Fibroblast of peridontal ligament (primary cell): ENCODE measurements around the gene GRIK3.

Experiments used
- DNase-seq: peaks from one replicate; pipeline ENCODE4 v3.0.0-alpha.2; 2010; ENCODE audit errors: extremely low read depth

GRIK3 gene

DNA sequence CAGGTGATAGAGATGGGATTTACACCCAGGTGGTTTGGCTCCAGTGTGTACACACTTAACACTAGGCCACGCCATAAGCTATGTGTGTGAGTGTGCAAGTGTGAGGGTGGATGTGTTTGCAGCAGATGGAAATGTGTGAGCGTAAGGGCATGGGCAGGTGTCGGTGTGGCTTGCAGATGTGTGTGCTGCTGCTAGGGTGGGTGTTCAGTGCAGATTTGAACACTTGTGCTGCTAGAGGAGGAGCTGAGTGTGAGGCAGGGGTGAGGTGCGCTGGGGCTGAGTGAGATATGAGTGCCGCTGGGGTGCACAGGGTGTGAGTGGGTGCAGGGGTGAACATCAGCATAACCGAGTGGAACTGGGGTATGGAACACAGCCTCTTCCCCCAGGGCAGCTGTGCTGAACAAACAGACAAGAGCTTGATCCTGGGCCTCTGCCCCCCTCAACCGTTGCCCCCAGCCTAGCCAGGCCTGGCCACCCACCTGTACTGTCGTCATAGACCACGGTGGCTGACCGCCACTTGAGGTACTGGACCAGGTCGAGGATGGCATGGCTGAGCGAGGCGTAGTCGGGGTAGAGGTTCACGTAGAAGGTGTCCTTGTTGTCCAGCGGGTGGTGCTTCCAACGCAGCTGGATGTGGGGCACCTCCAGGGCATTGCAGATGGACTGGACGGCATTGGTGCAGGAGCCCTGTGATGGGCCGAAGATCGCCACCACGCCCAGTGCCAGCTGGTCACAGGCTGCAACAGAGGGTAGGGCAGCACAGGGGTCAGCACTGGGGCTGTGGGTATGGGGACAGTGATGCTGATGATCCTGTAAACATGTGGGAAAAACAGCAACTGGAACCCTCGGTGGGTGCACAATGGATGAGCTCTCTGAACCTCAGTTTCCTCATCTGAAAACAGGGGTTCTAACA, 153.9 kb downstream of the GRIK3 start:
- no peak for DNase-seq

DNA sequence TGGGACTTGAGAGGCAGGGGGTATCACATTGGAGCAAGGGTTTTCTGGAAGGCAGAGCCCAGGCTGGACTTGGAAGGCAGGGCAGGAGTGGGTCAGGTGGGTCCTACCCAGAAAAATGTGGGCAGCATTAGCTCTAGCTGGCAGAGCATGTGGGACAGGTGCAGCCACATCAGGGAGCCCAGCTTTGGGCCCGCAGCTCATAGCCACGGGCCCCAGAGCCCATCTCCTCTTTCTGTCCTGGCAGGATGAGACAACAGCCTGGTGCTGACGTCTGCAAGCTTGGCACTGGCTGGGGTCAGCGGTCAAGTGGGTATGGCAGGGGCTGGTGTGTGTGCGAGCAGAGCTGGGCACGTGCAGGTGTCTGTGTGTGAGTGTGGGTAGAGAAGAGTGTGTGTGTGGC, 154.7 kb downstream of the GRIK3 start:
- DNase-seq, result no peak

DNA sequence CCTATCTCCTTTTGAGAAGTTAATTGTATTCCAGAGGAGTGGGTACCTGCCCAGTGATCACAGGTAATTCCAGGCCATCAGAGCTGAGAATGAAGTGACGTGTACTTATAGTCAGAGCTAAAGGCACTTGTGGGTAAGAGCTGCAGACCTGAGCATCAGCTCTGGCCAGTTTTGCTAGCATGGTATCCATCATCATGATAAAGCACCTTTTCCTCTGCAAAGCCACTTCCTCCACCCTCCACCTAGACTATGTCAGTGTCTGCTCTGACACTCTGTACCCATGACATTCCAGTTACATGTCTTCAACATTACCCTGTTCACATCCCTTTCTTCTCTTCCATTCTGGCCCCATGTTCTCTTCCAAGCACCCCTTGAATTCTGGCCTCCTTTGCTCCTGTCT, 157.3 kb downstream of the GRIK3 start:
- DNase-seq, result no peak

DNA sequence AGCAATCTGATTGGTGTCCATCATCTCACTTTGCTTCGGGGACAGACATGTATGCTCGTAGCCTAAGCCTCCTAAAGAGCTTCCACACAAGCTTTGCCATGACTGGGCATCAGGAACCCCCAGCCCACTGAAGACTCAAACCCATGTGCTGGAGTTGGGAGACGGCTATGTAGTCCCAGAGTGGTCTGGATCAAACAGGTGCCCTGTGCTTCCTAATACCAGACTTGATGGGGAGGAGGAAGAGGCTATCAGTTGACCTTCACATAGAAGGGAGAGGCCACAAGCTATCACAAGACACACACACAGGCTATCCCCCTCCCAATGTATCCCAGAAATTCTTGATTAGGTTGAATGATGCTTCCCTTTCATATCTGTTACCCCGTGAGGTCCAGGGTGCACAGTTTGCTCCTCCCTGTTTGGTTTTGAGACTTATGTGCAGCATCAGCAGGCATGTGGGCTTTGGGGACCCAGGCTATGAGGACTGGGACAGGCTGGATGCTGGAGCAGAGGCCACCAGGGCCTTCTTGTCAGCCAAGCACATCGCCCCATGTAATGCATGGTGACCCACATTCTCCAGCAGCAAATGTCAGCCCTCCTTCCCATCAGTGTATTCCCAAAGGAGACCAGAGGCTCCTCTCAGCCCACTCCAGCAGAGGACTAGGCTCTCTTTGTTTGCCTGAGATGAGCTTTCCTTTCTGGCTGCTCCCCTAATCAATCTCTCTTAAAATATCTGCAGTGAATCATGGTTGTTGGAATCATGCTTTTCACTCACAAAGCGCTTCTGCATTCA, 159.8 kb downstream of the GRIK3 start:
- no peak for DNase-seq

DNA sequence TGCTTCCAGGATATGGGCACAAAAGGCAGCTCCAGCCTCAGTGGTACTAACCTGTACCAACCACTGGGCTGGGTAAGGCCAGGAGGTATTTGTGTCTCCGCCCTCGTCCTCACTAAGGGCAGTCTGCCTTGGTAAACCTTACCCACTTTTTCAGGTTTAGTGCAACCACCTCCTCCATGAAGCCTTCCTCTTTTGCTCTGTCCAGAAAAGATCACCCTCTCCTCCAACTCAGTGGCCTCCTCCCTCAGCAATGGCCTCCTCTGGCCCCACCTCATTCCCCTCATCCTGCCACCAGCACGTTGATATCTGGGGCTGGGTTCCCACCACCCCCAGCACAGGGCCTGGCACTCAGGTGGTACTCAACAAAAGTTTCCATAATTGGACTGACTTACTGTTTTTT, 161.5 kb downstream of the GRIK3 start:
- no peak for DNase-seq

DNA sequence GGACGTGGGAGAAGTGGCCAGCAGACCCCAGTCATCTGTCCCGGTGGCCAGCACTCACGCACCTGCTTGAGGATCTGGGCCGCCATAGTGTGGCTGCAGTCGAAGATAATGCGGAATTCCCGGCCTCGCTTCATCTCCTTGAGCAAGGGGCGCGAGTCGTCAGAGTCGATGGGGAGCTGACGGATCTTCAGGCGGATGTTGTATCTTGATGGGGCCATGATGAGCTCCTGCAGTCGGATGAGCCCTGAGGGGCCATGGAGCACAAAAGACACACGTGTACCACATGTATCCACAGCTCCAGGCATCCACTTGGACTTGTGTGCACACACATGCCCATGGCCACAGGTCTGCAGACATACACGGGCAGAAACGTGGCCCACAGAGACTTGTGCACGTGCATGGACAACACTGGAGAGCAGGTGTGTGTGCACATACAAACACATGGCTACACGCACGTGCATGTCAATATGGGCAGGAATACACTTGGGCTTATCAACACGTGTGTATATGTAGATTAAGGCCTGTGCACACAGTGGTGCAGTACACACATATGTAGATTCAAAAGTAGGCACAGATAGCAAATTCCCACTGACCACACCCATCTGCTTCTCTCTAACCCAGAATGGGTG, 162.1 kb downstream of the GRIK3 start:
- DNase-seq, result no peak

DNA sequence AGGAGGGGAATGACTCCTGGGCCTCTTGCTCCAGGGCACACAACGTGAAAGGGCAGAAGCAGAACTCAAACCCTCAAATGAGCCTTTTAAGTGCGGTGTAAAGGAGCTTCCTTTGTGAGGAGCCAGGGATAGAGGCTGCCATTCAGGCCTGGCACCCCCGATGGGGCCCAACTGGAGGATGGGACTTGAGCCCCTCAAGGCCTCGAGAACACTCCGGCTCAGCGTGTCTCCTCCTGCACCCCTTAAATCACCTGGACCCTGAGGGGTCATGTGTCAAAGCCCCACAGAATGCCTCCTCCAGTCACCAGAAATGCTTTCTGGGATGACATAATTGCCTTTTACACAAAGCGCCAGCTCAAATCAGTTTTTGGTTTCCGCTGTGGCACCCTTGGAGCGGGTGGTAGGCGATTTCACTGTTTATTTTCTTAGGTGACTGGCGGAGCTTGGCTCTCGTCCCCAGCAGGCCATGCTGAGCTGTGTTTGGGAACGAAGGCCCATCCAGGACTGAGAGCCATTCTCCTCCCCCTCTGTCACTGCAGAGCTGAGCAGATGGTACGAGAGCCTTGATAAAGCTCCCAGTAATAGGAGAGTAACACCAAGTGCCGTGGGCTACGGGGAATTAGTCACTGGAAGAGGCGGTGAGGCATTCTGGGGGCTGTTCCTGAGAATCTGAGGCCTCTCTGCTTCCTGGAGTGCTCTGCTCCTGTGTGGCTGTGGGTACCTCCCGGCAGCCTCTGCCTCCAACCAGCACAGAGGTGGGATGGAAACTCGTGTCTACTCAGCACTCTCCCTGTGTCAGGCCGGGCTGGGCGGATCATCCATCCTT, 163.0 kb downstream of the GRIK3 start:
- DNase-seq, result no peak

- DNase-seq, result no peak
Measured at GRCh38 chr1:36869826-36870225, 164.5 kb downstream of the GRIK3 start.

DNA sequence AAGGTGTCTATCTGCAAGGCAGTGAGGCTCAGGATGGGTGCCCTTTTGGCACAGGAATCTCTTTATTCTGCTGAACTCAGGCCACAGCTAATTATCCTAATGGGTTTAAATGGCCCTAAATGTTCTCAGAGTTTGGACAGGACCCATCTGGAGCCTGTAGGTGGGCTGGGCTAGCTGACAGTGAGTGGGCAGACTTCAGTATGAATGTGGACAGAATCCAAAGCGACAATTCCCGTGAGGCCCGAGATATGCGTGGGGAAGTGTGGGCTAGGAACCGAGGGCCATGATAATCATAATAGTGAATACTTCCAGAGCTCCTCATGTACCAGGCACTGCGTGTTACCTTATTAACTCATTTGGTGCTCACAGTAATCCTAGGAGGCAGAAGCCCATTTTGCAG, 165.3 kb downstream of the GRIK3 start:
- DNase-seq, result no peak

DNA sequence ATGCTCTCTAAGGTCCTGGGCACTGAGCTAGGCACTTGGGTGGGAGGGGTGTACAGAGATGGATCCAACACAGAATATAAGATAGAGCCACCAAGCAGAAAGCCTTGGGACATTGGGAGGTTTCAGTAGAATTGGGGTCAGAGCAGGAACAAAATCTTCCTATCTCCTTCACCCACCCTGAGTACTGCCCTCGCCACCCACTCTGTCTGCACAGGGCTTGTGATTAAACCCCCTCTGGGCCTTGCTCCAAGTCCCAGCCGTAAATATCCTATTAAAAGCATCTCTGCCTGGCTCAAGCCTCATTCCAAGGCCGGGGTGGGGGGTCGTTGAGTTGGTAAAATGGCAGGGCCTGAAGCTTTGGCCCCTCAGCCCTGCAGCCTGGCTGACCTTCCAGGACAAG, 166.7 kb downstream of the GRIK3 start:
- no peak for DNase-seq

DNA sequence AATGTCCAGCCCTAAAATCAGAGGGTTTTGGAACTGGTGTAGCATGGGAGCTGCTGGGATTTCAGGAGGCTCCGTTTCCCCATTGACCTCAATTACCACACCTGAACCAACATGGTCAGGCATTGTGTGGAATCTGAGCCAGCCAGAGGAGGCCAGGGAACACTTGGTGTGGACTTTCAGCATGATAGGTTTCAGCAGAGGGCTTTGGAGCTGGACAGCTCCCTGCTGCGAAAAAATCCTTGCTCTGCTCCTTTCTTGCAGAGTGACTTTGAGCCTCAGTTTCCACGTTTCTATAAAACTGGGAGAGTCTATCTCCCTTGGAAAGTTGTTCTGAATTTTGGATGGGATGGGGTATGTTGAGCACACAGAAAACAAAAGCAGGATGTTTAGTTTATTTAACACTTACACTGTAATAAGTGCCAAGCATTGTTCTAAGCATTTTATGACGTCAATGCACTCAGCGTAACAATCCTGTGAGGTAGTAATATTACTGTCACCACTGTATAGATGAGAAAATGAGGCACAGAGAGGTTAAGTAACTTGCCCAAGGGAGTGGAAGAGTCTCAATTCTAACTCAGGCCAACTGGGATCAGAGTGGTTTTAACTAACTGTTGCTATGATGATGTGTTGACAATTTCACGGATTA, 168.0 kb downstream of the GRIK3 start:
- DNase-seq, result no peak

- DNase-seq, result no peak
Measured at GRCh38 chr1:36865602-36865900, 168.8 kb downstream of the GRIK3 start.

GRCh38 chr1:36864823-36865601, 169.3 kb downstream of the GRIK3 start:
- DNase-seq, result no peak

DNA sequence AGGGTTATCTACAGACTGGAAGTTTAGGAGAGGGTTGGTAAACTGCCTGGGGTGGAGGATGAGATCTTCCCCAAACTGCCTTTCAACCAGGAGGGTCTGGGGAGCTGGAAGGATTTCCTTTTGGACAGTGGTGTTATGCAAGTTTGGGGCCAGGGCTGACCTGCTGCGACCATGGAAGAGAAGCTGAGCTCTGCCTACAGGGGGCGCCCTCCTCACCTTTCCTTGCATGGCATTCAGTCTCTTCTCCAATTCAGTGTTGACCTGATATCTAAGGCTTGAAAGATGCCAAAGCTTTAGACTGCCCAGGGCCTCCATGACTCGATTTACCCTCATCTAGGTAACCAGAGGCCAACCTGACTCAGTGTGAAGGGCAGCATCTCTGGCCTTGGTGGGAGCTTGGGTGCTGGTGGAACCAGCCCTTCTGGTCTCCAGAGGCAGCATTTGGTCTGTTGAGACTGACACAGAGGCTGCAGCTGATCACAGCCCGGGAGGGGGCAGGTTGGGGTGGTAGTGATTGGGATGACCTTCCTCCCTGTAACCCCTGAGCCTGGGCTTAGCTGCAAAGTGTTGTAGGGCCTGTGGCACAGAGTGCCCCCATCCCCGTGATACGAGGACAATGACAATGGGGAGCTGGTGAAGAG, 170.0 kb downstream of the GRIK3 start:
- DNase-seq, result no peak

GRCh38 chr1:36863500-36863899, 170.8 kb downstream of the GRIK3 start:
- no peak for DNase-seq

GRCh38 chr1:36863061-36863460, 171.3 kb downstream of the GRIK3 start:
- DNase-seq, result no peak

- DNase-seq, result no peak
Measured at GRCh38 chr1:36861375-36861774, 172.9 kb downstream of the GRIK3 start.

- DNase-seq, result no peak
Measured at GRCh38 chr1:36859926-36860325, 174.4 kb downstream of the GRIK3 start.

DNA sequence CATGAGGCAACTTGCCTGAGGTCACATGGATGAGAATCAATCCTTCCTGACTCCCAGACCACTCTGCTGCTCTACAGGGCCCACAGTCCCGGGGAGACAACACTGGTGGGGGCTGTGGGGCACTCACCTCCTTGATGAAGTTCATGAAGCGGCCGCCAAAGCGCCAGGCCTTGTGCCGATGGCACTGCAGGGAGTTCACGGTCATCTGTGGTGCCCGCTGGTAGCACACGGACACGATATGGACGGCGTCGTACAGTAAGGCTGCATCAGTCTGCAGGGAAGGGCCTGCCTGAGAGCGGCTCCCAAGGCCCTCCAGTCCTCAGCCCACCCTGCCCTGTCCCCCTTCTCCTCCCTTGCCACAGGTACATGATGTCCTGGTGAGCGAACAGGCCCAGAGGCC, 175.3 kb downstream of the GRIK3 start:
- DNase-seq, result no peak

- DNase-seq, result no peak
Measured at GRCh38 chr1:36858553-36858952, 175.8 kb downstream of the GRIK3 start.
